Activated naive CD4-positive, alpha-beta T cell treated with Interleukin-2 at 50 U/mL for 16 hours (primary cell): Measurements from ENCODE around the gene KIF6.

ENCODE experiments used
- DNase-seq: peaks from one replicate; pipeline ENCODE4 v3.0.0-alpha.2; 2020

Gene KIF6

DNA sequence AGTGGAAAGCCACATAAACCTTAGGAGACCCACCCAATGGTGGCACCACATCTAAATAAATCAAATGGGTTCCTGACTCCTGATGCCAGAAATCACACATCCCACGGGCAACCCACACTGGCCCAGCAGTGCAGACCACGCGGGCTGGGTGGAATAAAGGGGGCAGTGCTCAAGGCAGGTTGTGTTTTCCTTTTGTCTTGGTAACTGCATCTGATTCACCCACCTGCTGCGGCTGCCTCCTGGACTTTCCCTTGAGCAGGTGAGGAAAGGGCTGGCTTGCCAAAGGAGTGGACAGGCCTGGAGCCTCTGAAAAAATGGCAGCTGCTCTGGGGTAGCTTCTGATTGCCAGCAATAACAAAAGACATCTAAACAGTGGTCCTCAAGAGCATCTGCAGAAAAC lies 283.2 kb downstream of the KIF6 start:
- no peak for DNase-seq

DNA sequence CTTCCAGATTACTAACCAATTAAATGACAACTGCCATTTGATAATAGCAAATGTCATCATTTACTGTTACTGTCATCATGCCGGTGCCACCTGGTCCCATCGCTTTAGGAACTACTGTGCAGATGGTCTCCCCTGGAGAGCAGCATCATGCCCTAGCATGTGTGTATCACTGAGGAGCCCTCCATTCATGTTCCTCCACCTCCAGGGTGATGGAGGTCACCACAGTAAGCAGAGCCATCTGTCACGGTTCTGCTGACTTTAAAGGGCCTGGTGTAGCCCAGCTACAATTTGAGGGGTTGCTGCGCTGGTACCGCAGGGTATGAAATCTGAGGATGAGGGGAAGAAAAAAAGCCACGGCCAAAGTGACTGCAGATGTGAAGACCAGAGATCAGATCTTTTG lies 283.9 kb downstream of the KIF6 start:
- DNase-seq = no peak

DNA sequence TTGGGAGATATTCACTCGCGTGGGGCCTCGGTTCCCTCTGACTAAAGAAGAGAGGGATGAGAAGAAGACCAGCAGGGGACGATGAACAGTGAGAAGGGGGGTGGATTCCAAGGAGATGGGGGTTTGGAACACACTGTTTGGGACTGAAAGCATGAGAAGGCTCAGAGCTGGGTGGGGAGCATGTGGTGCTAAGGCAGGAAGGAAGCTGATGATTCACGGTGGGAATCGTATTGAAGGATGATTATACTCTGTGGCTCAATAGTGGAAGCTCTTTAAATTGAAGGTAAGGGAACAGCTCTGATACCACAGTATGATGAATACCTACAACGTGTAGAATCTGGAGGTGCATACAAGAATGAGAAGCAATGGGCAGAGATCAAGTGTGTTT lies 285.2 kb downstream of the KIF6 start:
- no peak for DNase-seq

DNA sequence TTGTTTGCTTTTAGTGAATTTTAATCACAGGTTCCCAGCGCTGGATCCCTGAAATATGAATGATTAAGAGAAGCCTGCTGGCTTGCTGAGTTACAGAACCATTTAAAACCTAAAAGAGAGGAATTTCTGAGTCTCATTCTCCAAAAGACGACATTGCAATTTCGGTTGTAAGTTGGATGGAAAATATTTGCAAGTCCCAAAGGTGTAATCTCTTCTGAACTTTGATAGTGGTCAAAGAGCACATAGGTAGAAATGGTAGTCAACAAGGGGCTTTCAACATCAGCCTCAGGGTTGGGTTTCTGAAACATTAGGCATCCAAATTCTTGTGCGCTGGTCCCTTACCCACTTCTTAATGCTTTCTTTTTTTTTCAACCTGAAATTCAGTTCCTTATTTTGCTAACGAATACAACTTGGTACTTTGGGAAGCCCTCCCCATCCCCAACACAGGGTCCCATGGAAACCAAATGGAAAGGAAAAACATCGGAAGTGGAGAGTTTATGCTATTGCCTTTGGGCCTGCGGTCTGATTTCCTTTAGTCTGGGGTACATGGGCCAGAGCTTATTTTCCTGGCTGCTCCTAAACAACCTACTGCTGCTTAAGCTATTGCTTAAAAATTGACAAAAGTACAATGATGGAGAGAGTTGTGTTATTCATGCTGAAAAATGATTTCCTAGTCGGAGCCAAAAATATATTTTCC lies 285.7 kb downstream of the KIF6 start:
- no peak for DNase-seq

DNA sequence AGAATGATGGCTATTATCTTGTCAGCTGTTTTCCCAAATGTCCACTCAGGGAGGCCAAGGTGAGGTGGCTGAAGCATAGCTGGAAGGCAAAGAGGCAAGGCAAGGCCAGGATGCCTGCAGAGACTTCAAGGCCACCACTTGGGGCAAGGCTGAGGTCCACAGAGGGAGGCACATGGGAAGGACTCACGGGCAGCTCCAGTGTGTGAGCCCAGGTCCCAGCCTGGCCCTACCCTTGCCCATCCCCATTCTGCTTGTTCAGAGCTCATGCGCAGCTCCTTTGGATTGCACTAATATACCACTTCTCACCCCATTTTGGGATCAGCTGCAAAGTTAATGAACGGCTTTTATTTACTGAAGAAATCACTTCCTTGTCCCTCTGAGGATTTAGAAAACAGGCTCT lies 291.6 kb downstream of the KIF6 start:
- no peak for DNase-seq

DNA sequence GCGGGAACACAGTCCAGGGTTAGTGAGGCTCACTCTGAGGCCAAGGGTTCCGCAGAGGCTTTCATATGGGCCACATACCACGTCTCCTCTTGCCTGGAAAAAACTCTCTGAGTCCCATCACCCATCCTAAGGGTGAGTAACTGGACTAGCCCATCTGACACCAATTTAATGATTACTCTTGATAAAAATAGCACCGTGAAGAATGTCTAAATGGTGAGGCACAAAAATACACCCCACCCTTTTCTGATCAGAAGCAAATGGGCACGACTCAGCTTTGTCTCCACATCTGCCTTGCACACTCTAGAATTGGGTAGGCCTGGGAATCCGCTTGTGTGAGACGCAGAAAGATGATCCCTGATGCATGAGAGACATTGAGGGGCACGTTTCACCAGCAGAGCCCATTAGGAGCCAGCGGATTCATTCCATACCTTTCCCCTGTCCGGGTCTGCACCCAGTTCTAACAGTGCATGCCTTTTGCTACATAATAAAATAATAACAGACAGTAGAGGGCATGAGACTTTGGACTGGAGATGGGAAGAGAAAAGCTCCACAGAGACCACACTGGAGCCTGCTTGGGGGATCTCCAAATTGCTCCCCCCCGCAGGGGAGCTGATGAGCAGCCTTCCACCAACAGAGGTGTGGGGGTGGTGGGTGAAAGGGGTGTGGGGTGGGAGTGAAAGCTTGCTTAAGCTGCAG lies 292.7 kb downstream of the KIF6 start:
- no peak for DNase-seq

DNA sequence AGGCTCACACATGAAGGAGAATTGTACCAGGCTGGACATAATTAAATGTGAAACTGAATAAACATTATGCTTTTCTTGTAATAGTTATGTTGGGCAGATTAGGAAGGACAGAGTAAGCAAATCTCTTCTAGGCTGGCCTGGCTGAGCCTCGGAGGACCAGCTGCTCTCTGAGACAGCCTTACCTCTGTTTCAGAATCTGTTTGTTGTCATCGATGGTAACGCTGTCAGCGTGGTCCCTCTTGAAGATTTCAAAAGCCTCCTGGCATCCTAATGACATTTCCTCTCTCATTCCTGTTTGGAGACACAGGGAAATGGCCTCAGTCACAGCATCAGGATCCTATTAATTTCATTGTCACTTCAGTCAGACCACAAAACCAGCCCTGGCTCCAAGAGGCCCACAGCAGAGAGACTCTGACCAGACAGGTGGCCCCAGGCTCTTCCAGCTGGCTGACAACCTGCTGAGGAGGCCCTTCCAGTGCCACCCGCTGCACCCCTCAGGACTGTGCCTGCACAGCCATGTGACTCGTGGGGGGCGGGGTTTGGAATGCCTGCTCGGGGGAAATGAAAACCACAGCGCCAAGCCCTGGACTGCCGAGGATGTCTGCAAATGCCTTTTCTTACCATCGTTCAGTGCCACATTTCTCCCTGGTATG lies 294.2 kb downstream of the KIF6 start:
- DNase-seq = no peak

DNA sequence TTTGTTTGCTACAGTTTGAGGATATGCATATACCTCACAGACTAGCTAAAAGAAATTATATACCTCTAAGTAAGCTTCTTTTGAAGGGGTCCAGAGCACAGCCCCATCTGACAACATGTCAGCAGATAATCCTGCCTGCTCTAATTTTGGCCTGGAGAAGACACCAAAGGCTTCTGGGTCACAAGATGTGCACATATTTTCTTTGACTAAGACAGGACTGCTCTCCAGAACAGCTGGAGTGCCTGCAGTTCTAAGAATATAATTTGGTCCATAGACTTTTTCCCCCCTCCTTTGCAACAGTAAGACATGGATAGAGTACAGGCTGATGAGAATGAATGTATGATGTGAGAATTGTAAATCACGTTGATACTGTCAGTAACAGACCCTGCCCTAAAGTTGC lies 294.8 kb downstream of the KIF6 start:
- no peak for DNase-seq

DNA sequence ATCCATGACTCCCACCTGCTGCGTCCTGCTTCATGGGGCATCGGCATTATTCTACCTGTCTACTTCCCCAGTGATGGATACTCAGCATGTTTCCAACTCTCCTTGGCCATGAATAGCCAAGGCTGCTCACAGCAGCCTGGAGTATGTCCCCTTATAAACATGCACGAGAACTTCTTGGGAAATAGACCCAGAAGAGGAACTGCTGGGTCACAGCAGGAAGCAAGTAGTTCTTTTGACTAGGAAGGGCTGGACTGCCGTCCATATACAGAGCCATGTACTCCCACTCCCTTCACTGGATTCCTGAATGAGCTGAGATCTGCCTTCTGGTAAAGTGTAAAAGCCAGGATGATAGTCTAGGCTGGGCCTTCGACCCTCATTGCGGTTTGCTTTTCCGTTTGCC lies 296.4 kb downstream of the KIF6 start:
- DNase-seq = no peak

DNA sequence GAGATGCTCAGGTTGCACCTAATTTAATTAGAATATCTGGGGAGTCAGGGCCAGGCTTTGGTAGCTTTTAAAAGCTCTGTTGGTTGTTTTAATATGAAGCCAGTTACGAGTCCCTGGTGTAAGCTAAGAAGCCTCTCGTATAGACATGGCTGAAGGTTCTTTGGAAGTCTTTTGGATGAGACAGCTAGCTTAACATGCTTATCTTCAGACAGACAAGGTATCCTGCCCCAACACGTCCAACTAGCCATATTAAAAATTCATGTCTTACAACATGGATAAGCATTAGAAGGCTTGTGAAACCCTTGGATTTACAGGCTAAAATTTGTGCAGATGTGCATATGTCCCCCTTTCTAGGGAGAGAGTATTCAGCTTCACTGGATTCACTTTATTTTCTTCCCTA lies 297.1 kb downstream of the KIF6 start:
- no peak for DNase-seq

DNA sequence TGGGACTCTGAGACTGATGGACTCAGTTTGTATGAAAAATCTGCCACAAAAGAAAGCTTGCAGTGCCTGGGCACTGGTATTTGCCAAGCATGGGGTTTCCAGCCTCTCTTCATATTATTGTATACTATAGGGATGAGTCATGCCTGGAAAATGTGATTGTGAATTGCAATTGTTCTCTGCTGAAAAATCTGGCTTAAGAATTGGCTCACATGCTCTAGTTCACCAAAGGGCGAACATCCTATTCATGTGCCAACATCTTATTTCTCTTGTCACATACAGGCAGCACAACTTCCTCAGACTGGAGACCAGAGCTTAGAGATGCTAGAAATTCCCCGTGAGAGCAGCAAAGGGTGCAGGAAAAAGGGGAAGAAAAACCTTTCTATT lies 299.1 kb downstream of the KIF6 start:
- DNase-seq = no peak

DNA sequence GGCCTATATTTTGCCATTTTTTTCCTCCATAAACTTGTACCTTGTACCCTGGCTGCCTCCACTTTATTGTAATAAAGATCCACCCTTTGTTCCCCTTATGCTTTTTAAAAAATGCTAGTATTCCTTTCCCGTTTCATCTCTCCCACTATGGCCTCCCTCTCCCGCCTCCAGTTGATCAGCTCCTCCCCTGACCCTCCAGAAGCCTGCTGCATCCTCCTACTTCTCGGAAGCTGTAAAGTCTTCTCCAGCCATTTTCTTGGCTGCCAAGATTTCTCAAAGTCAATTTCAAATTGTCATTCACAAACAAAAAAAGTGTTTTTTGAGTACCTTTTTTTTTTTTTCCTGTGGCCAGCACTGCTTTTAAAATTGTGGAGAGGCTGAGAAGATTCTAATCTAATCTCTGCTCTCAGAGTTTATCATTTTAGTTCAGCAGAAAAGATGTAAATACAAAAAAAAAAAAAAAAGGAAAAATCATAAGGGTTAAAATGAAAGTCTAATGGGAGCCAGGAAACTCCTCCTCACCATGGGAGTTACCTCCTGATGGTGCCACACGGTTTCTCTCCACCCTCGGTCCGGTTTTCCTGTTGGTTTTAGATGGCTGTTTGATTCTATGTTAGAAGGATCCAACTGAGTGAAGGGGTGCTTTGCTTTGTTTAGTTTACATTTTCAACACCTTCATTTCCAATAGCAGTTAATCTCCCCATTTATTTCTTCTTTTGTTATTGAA lies 299.7 kb downstream of the KIF6 start:
- DNase-seq = no peak

DNA sequence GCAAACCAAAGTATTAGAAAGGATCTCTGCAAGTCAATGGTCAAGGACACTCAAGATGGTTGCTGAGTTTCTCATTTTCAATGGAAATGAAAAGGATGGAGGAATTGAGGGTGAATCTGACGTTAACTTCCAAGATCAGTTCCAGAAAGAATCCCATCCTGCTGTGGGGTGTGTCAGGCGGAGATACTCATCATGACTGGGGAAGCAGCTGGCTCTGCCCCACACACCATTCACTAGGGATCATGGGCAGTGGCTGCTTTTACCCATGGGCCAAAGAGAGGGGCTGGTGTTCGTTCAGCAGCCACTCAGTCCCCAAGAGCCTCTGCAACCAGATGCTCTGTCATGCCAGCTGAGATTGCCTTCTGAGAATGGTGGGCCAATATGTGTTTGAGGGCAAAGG lies 300.4 kb downstream of the KIF6 start:
- no peak for DNase-seq

DNA sequence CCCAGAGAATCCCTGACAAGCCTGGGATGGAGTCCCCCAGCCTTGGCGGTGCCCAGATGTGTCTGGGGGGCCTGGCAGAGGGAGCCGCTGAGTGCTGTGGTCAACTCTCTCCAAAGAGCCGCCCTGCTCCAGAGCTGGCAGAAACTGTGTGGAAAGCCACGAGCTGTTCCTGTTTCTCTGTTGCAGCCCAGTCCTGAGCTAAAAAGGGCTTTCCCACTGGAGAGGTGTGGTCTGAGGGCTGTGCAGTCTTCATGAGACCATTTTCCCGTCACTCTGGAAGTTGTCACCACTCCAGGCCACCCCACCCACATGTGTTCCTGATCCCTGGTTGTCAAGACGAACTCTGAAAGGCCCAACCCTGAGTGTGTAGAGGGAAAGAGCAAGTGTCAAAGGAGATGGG lies 303.0 kb downstream of the KIF6 start:
- DNase-seq = no peak

DNA sequence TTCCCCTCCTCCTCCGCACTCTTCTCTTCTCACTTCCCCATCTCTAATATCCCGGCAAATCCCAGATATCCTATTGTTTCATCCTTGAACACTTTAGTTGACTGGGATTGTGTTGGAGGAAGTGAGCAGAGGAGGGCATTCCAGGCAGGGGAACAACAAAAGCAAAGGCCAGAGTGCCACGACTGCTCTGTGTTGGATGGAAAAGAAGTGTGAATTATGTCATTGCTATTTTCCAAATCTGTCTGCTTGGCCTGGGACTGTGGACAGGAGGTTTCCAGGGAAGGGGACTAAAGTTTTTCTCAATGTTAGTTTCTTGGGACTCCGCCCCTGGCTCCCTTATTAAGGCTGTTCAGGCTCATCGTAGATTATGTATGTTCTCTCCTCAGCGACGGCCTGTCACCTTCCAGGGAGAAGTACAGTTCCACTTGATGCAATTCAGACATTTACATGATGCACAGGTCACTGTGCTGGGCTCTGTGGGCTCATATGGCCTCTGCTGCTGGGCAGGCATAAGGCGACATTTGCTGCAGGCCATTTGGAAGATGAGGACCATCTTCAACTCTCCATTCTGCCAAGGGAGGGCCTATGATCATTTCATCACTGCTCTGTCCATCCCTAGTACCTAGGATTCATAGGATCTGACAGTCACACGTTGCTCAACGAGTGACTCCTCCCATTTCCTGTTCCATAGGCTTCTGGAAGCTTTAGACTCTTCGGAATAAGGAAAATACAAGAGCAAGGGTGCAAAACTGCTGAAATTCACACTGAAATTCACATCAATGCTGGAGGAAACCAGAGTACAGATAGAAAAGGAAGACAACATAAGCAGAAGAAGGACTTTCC lies 303.6 kb downstream of the KIF6 start:
- DNase-seq = no peak

DNA sequence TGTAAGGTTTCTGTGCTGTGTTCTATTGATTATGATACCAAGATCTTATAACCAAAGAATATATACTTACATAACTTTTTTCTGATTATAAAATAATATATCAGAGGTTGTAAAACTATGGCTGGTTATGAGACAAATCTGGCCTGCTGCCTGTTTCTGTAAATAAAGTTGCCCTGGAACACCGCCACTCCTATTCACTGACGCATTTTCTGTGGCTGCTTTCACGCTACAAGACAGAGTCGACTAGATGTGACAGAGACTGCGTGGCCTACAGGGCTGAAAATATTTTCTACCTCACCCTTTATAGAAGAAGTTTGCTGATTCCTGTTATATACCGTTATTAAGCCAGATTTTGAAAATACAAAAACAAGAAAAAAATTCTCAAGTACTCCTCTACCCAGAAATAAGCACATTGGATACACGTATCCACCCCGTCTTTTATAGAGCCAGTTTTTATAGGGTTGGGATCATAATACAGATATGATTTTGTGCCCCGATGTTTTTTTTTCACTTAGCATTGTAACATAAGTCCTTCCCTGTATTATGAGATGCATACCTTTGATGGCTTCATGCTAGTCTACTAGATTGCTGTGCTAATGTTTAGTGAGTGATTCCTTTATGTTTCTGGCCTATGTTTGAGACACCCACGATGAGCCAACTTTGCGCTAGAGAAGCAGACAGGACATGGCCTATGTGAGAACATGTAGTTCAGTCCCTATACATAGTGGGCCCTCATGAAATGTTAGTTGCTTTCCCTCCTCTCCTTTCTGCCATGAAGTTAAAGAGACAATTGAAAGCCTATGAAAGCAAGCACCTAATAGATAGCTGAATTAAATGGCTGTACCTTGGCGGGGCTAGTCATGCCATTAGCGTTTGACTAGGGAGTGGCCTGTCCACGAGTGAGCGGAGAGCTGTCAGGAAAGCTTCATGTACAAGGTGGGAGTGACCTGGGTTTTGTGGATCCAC lies 304.6 kb downstream of the KIF6 start:
- no peak for DNase-seq

DNA sequence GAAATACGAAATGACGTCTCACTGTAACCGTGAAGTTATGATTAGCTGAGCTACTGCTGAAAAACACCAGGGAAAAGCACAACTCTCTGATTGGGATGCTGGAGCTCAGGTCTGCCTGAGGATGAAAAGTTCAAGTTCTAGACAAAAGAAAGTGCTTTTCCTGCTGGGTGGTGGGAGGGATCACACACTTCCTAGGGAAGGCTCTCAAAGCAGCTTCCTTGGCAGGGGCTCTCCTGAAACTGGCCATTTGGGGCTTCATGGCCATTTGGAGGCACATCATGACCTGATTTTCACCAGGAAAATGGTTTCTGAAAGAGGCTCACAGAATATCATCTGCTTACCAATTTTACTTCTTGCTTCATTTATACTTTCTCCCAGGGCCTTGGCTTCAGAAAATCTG lies 305.6 kb downstream of the KIF6 start:
- DNase-seq = no peak

DNA sequence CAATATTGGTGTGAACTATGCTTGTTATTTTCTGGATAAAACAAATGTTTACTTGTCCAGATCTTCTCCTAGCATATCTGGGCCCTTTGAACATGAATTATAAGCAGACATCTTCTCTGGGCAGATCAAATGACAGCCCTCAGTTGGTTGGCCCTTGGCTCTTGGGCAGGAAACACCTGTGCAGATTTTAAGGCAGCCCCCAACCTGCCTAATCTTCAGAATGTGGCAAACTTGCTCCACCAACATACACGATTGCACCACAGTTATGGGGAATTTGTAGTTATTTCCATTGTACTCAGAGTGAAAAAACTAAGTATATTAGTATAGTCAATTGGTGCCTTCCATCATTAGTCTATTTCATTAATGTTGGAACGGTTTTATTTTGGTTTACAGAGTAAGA lies 307.8 kb downstream of the KIF6 start:
- no peak for DNase-seq

DNA sequence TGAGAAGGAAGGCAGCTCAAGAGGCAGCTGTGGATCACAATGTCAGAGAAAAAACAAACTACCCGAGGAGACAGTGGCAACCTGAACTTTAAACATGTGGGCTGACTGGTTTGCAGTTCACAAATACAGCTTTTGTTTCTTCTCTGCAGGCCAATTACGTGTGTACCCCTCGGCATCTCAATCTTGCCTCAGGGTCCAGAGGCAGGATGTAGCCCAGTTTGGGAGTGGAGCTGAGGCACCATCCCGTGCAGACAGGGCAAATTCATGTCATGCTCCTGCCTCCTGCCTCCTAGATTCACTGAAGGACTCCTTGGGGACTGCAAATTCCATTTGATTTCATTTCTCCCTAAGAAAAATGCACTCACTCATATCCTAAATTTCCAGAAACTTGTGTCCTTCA lies 308.5 kb downstream of the KIF6 start:
- no peak for DNase-seq

DNA sequence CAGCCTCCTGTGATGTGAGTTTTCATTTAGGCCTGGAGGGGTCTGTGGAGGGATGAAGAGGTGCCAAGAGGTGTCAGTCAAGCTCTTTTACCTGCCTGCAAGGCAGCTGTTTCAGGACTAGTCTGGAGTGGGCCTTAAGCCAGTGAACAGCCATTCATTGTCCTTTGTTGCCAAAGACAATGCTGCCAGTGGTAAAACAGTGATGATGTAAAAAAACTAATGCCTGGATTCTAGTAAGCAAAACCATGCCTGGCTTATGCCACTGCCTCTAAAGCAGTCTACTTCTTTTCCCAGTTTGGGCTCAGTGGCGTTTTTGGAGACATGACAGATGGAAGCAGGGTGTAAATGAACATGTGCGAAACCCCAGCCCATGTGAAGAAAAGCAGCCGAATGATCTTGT lies 309.2 kb downstream of the KIF6 start:
- DNase-seq = no peak

DNA sequence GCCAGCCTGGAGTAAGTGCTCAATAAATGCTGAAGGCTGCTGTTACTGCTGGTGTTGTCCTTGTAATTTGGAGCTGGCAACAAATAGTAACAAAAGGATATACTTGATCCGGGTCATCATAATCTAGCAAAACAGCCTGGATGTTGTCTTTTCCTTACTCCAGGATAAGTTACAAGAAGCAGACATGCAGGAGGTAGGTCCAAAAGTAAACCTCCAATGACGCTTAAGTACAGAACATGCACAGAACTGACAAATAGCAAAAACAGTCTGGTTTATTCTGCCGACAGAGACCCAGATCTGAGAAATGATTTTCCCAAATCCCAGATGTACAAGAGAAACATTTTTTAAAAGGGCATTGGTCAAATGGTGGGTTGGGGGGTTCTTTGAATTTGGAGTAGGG lies 309.7 kb downstream of the KIF6 start:
- no peak for DNase-seq

DNA sequence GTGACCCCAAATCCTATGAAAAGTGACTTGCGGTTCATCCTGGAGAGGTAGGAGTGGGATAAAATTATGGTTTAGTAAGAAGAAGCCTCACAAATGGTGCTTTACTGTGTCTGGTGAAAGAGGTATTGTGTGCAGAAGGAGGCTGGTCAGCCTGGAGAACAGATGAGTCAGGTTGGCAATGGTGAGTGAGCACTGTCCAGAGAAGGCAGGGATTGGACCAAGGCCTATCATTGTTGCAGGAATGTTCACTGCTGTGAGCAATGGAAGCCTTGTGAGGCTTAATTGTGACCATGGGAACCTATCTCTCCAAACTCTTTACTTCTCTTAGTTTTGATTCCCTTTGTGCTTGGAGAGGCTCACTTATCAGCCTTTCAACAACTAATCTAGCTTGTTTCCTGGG lies 313.7 kb downstream of the KIF6 start:
- no peak for DNase-seq
